ENCODE measurements around the gene MED17.
"Not testable (repeated sequence)": the region's sequence is repeated elsewhere in the genome, so short reads cannot be mapped to it uniquely, and the experiment has no call there.

Gene MED17

GRCh38 chr11:93757924-93758865, 25.9 kb upstream of the MED17 start:
- CTCF ChIA-PET: no interaction called here

GRCh38 chr11:93759123-93759522, 25.0 kb upstream of the MED17 start:
- H3K36me3 ChIP-seq (ENCODE audit: control insufficient read depth in 4 of 4, insufficient read depth in 4 of 4, low read length in 3 of 4): peaks cover 16 to 73% (median 33%) of the 10 kb centered on the region in 4 experiments
- CTCF ChIA-PET: interaction anchor here (1.0 kb wide), 1 partner anchor 42 kb away, joined by 3 read pairs; no protein-coding TSS in a partner anchor
- H3K4me3 ChIP-seq (ENCODE audit: control insufficient read depth in 1 of 7, extremely low read depth in 1 of 7, insufficient read depth in 4 of 7, low read depth in 2 of 7, low read length in 6 of 7); POLR2A ChIA-PET; H3K9me3 ChIP-seq (ENCODE audit: control extremely low read depth in 1 of 5, control insufficient read depth in 4 of 5, insufficient read depth in 2 of 5, low read depth in 1 of 5, low read length in 4 of 5); DNase-seq; H3K27ac ChIP-seq (ENCODE audit: insufficient read depth in 1 of 2, low read depth in 1 of 2, low read length in 2 of 2, poor library complexity in 1 of 2, severe bottlenecking in 2 of 2); H3K4me1 ChIP-seq (ENCODE audit: control extremely low read depth in 1 of 4, control insufficient read depth in 4 of 4, insufficient read depth in 4 of 4, low read length in 3 of 4); H3K27me3 ChIP-seq (replicated peaks in 2 of 5; ENCODE audit: control insufficient read depth in 4 of 5, insufficient read depth in 5 of 5, low read length in 4 of 5): not testable (repeated sequence)
- WGBS (ENCODE audit: insufficient coverage): no CpG with 5 or more reads among the region's 4 CpGs

More at GRCh38 chr11:93757924-93758865, 25.9 kb upstream of the MED17 start:
- H3K27ac ChIP-seq (ENCODE audit: insufficient read depth in 1 of 2, low read depth in 1 of 2, low read length in 2 of 2, poor library complexity in 1 of 2, severe bottlenecking in 2 of 2): no peak overlapping the region
- no peaks in the 10 kb centered on the region for H3K4me1 ChIP-seq (ENCODE audit: control extremely low read depth in 1 of 4, control insufficient read depth in 4 of 4, insufficient read depth in 4 of 4, low read length in 3 of 4)
- H3K9me3 ChIP-seq (ENCODE audit: control extremely low read depth in 1 of 5, control insufficient read depth in 4 of 5, insufficient read depth in 2 of 5, low read depth in 1 of 5, low read length in 4 of 5): peaks cover 0 to 2% (median 0%) of the 10 kb centered on the region in 5 experiments
- DNase-seq: no peak
- POLR2A ChIA-PET: no interaction called here
- H3K27me3 ChIP-seq (replicated peaks in 2 of 5; ENCODE audit: control insufficient read depth in 4 of 5, insufficient read depth in 5 of 5, low read length in 4 of 5): no peaks in the 10 kb centered on the region
- WGBS (ENCODE audit: insufficient coverage): over 99% methylated on average over 34 of the region's 38 CpGs
- H3K4me3 ChIP-seq (ENCODE audit: control insufficient read depth in 1 of 7, extremely low read depth in 1 of 7, insufficient read depth in 4 of 7, low read depth in 2 of 7, low read length in 6 of 7): no peak overlapping the region
- H3K36me3 ChIP-seq (ENCODE audit: control insufficient read depth in 4 of 4, insufficient read depth in 4 of 4, low read length in 3 of 4): peaks cover 19 to 73% (median 30%) of the 10 kb centered on the region in 4 experiments

- no CpG with 5 or more reads among the region's 1 CpG for WGBS (ENCODE audit: insufficient coverage)
- Histone ChIP-seq H3K4me1 (ENCODE audit: control extremely low read depth in 1 of 4, control insufficient read depth in 4 of 4, insufficient read depth in 4 of 4, low read length in 3 of 4) (no peaks in the 10 kb centered on the region), H3K36me3 (ENCODE audit: control insufficient read depth in 4 of 4, insufficient read depth in 4 of 4, low read length in 3 of 4) (peaks cover 16 to 59% (median 28%) of the 10 kb centered on the region in 4 experiments), H3K4me3 (ENCODE audit: control insufficient read depth in 1 of 7, extremely low read depth in 1 of 7, insufficient read depth in 4 of 7, low read depth in 2 of 7, low read length in 6 of 7) (no peak overlapping the region), H3K27me3 (replicated peaks in 2 of 5; ENCODE audit: control insufficient read depth in 4 of 5, insufficient read depth in 5 of 5, low read length in 4 of 5) (no peaks in the 10 kb centered on the region), H3K27ac (ENCODE audit: insufficient read depth in 1 of 2, low read depth in 1 of 2, low read length in 2 of 2, poor library complexity in 1 of 2, severe bottlenecking in 2 of 2) (no peak overlapping the region), H3K9me3 (ENCODE audit: control extremely low read depth in 1 of 5, control insufficient read depth in 4 of 5, insufficient read depth in 2 of 5, low read depth in 1 of 5, low read length in 4 of 5) (peaks cover 0 to 2% (median 0%) of the 10 kb centered on the region in 5 experiments)
- POLR2A ChIA-PET: interaction anchor here (0.6 kb wide), 1 partner anchor 15 kb away, joined by 3 read pairs; no protein-coding TSS in a partner anchor
- CTCF ChIA-PET: no interaction called here
- DNase-seq: no peak
Measured at GRCh38 chr11:93761910-93762309, 22.2 kb upstream of the MED17 start.

DNA sequence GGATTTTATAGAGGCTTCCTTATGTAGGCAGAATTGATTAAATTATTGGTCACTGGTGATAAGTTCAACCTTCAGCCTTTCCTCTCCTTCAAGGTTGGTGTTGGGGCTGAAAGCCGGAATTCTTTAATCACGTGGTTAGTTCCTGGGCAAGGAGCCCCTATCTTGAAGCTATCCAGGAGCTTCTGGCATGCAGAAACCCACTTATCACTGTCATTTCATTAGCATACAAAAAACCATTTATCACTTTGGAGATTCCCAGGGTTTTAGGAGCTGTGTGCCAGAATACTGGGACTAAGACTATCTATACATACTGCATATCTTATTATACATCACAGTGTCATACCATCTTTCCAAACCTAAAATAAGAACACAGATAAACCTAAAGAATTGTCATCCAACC, 18.5 kb upstream of the MED17 start:
- H3K27me3 ChIP-seq (replicated peaks in 2 of 5; ENCODE audit: control insufficient read depth in 4 of 5, insufficient read depth in 5 of 5, low read length in 4 of 5): no peaks in the 10 kb centered on the region
- DNase-seq: no peak
- 92% methylated on average over 2 of the region's 2 CpGs for WGBS (ENCODE audit: insufficient coverage)
- ChIA-PET CTCF (interaction anchor here (1.4 kb wide), 1 partner anchor 18 kb away, joined by 4 read pairs; the partner anchor contains the start of gene MED17), POLR2A (no interaction called here)
- H3K27ac ChIP-seq (ENCODE audit: insufficient read depth in 1 of 2, low read depth in 1 of 2, low read length in 2 of 2, poor library complexity in 1 of 2, severe bottlenecking in 2 of 2): no peak overlapping the region
- H3K4me1 ChIP-seq (ENCODE audit: control extremely low read depth in 1 of 4, control insufficient read depth in 4 of 4, insufficient read depth in 4 of 4, low read length in 3 of 4): no peaks in the 10 kb centered on the region
- H3K9me3 ChIP-seq (ENCODE audit: control extremely low read depth in 1 of 5, control insufficient read depth in 4 of 5, insufficient read depth in 2 of 5, low read depth in 1 of 5, low read length in 4 of 5): peaks cover 0 to 4% (median 2%) of the 10 kb centered on the region in 5 experiments
- peaks cover 7 to 30% (median 18%) of the 10 kb centered on the region in 4 experiments for H3K36me3 ChIP-seq (ENCODE audit: control insufficient read depth in 4 of 4, insufficient read depth in 4 of 4, low read length in 3 of 4)
- no peak overlapping the region for H3K4me3 ChIP-seq (ENCODE audit: control insufficient read depth in 1 of 7, extremely low read depth in 1 of 7, insufficient read depth in 4 of 7, low read depth in 2 of 7, low read length in 6 of 7)

- WGBS (ENCODE audit: insufficient coverage): 100% methylated on average over 1 of the region's 5 CpGs
- CTCF ChIA-PET: no interaction called here
Measured at GRCh38 chr11:93766504-93766903, 17.6 kb upstream of the MED17 start.

DNA sequence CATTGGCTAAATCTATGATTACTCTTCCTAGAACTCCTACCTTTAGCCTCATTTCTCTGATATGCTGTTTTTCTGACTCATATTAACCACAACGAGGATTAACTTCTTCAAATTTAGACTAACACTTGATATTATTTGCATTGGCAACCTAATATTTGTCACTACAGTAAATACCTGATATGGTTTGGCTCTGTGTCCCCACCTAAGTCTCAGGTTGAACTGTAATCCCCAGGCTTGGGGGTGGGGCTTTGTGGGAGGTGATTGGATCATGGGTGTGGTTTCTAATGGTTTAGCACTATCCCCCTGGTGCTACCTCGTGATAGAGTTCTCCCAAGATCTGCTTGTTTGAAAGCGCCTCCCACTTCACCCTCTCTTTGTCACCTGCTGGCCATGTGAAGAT, 17.1 kb upstream of the MED17 start:
- Histone ChIP-seq H3K36me3 (ENCODE audit: control insufficient read depth in 4 of 4, insufficient read depth in 4 of 4, low read length in 3 of 4) (peaks cover 4 to 21% (median 14%) of the 10 kb centered on the region in 4 experiments), H3K27ac (ENCODE audit: insufficient read depth in 1 of 2, low read depth in 1 of 2, low read length in 2 of 2, poor library complexity in 1 of 2, severe bottlenecking in 2 of 2) (no peak overlapping the region), H3K4me1 (ENCODE audit: control extremely low read depth in 1 of 4, control insufficient read depth in 4 of 4, insufficient read depth in 4 of 4, low read length in 3 of 4) (no peaks in the 10 kb centered on the region), H3K9me3 (ENCODE audit: control extremely low read depth in 1 of 5, control insufficient read depth in 4 of 5, insufficient read depth in 2 of 5, low read depth in 1 of 5, low read length in 4 of 5) (peaks cover 0 to 4% (median 2%) of the 10 kb centered on the region in 5 experiments), H3K27me3 (replicated peaks in 2 of 5; ENCODE audit: control insufficient read depth in 4 of 5, insufficient read depth in 5 of 5, low read length in 4 of 5) (no peaks in the 10 kb centered on the region), H3K4me3 (ENCODE audit: control insufficient read depth in 1 of 7, extremely low read depth in 1 of 7, insufficient read depth in 4 of 7, low read depth in 2 of 7, low read length in 6 of 7) (no peak overlapping the region)
- ChIA-PET CTCF (no interaction called here), POLR2A (no interaction called here)
- 93% methylated on average over 2 of the region's 3 CpGs for WGBS (ENCODE audit: insufficient coverage)
- DNase-seq: no peak

More at GRCh38 chr11:93766504-93766903, 17.6 kb upstream of the MED17 start:
- H3K4me1 ChIP-seq (ENCODE audit: control extremely low read depth in 1 of 4, control insufficient read depth in 4 of 4, insufficient read depth in 4 of 4, low read length in 3 of 4): no peaks in the 10 kb centered on the region
- POLR2A ChIA-PET: no interaction called here
- H3K4me3 ChIP-seq (ENCODE audit: control insufficient read depth in 1 of 7, extremely low read depth in 1 of 7, insufficient read depth in 4 of 7, low read depth in 2 of 7, low read length in 6 of 7): no peak overlapping the region
- H3K27me3 ChIP-seq (replicated peaks in 2 of 5; ENCODE audit: control insufficient read depth in 4 of 5, insufficient read depth in 5 of 5, low read length in 4 of 5): no peaks in the 10 kb centered on the region
- no peak for DNase-seq
- peaks cover 0 to 4% (median 2%) of the 10 kb centered on the region in 5 experiments for H3K9me3 ChIP-seq (ENCODE audit: control extremely low read depth in 1 of 5, control insufficient read depth in 4 of 5, insufficient read depth in 2 of 5, low read depth in 1 of 5, low read length in 4 of 5)
- H3K36me3 ChIP-seq (ENCODE audit: control insufficient read depth in 4 of 4, insufficient read depth in 4 of 4, low read length in 3 of 4): peaks cover 4 to 22% (median 16%) of the 10 kb centered on the region in 4 experiments
- no peak overlapping the region for H3K27ac ChIP-seq (ENCODE audit: insufficient read depth in 1 of 2, low read depth in 1 of 2, low read length in 2 of 2, poor library complexity in 1 of 2, severe bottlenecking in 2 of 2)

DNA sequence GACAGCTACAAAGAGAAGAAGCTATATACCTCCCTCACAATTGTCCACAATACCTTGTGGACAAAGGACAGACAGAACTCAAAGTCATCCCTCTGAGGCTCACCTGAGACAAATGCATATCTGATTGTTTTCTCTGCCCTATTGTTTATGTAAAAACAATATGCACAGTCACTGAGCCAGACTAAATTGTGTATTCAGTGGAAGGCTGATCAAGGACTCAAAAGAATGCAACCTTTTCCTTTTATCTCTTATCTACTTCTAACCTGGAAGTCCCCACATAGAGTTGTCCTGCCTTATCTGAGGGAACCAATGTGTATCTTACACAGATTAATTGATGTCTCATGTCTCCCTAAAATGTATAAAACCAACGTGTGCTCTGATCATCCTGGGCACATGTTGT, 13.9 kb upstream of the MED17 start:
- Histone ChIP-seq H3K9me3 (ENCODE audit: control extremely low read depth in 1 of 5, control insufficient read depth in 4 of 5, insufficient read depth in 2 of 5, low read depth in 1 of 5, low read length in 4 of 5) (peaks cover 0 to 12% (median 11%) of the 10 kb centered on the region in 5 experiments), H3K27ac (ENCODE audit: insufficient read depth in 1 of 2, low read depth in 1 of 2, low read length in 2 of 2, poor library complexity in 1 of 2, severe bottlenecking in 2 of 2) (no peak overlapping the region), H3K4me3 (ENCODE audit: control insufficient read depth in 1 of 7, extremely low read depth in 1 of 7, insufficient read depth in 4 of 7, low read depth in 2 of 7, low read length in 6 of 7) (no peak overlapping the region), H3K4me1 (ENCODE audit: control extremely low read depth in 1 of 4, control insufficient read depth in 4 of 4, insufficient read depth in 4 of 4, low read length in 3 of 4) (no peaks in the 10 kb centered on the region), H3K27me3 (replicated peaks in 2 of 5; ENCODE audit: control insufficient read depth in 4 of 5, insufficient read depth in 5 of 5, low read length in 4 of 5) (no peaks in the 10 kb centered on the region), H3K36me3 (ENCODE audit: control insufficient read depth in 4 of 4, insufficient read depth in 4 of 4, low read length in 3 of 4) (peaks cover 0 to 3% (median 1%) of the 10 kb centered on the region in 4 experiments)
- POLR2A ChIA-PET: no interaction called here
- CTCF ChIA-PET: interaction anchor here (0.6 to 0.8 kb wide), 2 partner anchors 12 to 28 kb away, joined by 3 to 5 read pairs; no protein-coding TSS in a partner anchor
- 78% methylated on average over 1 of the region's 1 CpG for WGBS (ENCODE audit: insufficient coverage)
- no peak for DNase-seq
